Body of pancreas (tissue), 4 donors: Measurements from ENCODE around the gene CCDC160.

ENCODE experiments used
- POLR2A ChIP-seq, 3 donors: fragments of 450-650 bp; IDR thresholded peaks; one replicate each; pipeline ENCODE4 v1.6.1; 2016; ENCODE audit warnings: antibody characterized with exemption in 3 of 3, mild to moderate bottlenecking in 2 of 3
- TF ChIP-seq, protein P1 (sequence below), 7 experiments: fragments of 450-650 bp in 4 of 7; fragments of 200-600 bp in 3 of 7; sonication (generic) in 3 of 7; IDR thresholded peaks; one replicate each; pipeline ENCODE4 v1.5.1; 2016 to 2019; ENCODE audit warnings: antibody characterized with exemption in 7 of 7

GRCh38 chrX:134194915-134195314 is 42.1 kb upstream of the CCDC160 start:
- TF ChIP-seq, protein P1, sequence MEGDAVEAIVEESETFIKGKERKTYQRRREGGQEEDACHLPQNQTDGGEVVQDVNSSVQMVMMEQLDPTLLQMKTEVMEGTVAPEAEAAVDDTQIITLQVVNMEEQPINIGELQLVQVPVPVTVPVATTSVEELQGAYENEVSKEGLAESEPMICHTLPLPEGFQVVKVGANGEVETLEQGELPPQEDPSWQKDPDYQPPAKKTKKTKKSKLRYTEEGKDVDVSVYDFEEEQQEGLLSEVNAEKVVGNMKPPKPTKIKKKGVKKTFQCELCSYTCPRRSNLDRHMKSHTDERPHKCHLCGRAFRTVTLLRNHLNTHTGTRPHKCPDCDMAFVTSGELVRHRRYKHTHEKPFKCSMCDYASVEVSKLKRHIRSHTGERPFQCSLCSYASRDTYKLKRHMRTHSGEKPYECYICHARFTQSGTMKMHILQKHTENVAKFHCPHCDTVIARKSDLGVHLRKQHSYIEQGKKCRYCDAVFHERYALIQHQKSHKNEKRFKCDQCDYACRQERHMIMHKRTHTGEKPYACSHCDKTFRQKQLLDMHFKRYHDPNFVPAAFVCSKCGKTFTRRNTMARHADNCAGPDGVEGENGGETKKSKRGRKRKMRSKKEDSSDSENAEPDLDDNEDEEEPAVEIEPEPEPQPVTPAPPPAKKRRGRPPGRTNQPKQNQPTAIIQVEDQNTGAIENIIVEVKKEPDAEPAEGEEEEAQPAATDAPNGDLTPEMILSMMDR (IDR thresholded peaks at IDR 0.05), result no peak
- no peak for TF ChIP-seq POLR2A (IDR thresholded peaks at IDR 0.05)
